ENCODE results near the gene RASSF3. TPM values are rescaled to one million over a fixed set of nuclear protein-coding genes. Genes with fewer than 3 reads are reported as not detected.
"Not testable (repeated sequence)": the region's sequence is repeated elsewhere in the genome, so short reads cannot be mapped to it uniquely, and the experiment has no call there.

The RASSF3 gene
- total RNA-seq, 2 donors from 2014 or later = 52.0 to 54.5 TPM

DNA sequence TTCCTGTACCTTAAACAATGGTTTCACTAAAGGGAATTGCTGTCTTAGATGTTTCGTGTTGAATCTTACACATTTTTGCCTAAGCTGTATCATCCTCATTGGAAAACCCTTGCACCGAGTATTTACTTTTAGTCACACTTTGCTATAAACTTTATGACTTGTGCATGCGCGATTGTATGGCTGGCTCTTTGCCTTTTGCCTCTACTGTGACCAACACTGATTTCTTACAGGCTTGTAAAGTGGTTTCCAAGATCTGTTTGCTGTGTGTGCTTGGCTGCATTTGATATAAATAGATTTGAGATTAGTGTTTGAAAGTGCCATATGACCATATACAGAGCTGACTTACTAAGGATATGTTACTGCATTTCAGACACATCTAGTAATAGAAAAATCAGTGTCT lies 40.5 kb downstream of the RASSF3 start:
- Mint-ChIP-seq H3K27me3 (ENCODE audit: insufficient read depth) (peaks cover 2% of the 10 kb centered on the region), H3K4me3 (no peak overlapping the region), H3K4me1 (peaks cover 13% of the 10 kb centered on the region), H3K36me3 (ENCODE audit: low read depth) (peaks cover 2% of the 10 kb centered on the region), H3K9me3 (no peaks in the 10 kb centered on the region), H3K27ac (no peak overlapping the region)
- Histone ChIP-seq H3K27me3 (ENCODE audit: control insufficient read depth, insufficient read depth, low read length, poor library complexity, severe bottlenecking) (peaks cover 6% of the 10 kb centered on the region), H3K4me1 (ENCODE audit: control insufficient read depth, insufficient read depth, low read length) (no peaks in the 10 kb centered on the region), H3K27ac (ENCODE audit: low read depth, low read length) (no peak overlapping the region), H3K36me3 (ENCODE audit: control insufficient read depth, insufficient read depth, low read length) (no peaks in the 10 kb centered on the region), H3K4me3 (ENCODE audit: low read length) (no peak overlapping the region), H3K9me3 (ENCODE audit: control insufficient read depth, low read length) (no peaks in the 10 kb centered on the region), H3K9ac (ENCODE audit: extremely low read depth, low read length, poor library complexity, severe bottlenecking) (no peak overlapping the region)
- 97 to 100% methylated on average over 2 to 4 of the region's 4 CpGs for WGBS, 2 experiments (ENCODE audit: insufficient coverage in 1 of 2, insufficient read length in 1 of 2)
- TF ChIP-seq, protein P1, sequence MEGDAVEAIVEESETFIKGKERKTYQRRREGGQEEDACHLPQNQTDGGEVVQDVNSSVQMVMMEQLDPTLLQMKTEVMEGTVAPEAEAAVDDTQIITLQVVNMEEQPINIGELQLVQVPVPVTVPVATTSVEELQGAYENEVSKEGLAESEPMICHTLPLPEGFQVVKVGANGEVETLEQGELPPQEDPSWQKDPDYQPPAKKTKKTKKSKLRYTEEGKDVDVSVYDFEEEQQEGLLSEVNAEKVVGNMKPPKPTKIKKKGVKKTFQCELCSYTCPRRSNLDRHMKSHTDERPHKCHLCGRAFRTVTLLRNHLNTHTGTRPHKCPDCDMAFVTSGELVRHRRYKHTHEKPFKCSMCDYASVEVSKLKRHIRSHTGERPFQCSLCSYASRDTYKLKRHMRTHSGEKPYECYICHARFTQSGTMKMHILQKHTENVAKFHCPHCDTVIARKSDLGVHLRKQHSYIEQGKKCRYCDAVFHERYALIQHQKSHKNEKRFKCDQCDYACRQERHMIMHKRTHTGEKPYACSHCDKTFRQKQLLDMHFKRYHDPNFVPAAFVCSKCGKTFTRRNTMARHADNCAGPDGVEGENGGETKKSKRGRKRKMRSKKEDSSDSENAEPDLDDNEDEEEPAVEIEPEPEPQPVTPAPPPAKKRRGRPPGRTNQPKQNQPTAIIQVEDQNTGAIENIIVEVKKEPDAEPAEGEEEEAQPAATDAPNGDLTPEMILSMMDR (conservative IDR thresholded peaks at IDR 0.05) = no peak
- no peak for DNase-seq

DNA sequence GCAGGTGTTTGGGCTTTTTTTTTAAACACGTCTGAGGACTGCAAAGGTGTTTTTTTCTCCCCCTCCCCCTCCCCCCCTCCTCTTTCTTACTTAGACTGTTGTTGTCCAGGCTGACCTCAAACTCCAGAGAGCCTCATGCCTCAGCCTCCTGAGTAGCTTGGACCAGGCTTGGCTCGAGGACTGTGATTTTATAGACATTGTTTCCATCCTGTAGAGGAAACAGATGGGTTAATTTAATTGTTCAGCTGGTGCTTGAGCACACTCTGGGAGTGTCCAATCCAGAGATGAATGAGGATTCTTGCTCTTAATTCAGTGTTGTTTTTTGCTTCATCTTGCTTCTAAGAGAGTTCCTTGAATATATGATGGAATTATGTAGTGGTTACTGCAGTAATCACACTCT lies 42.1 kb downstream of the RASSF3 start:
- Histone ChIP-seq H3K27ac (ENCODE audit: low read depth, low read length) (no peak overlapping the region), H3K4me1 (ENCODE audit: control insufficient read depth, insufficient read depth, low read length) (no peaks in the 10 kb centered on the region), H3K27me3 (ENCODE audit: control insufficient read depth, insufficient read depth, low read length, poor library complexity, severe bottlenecking) (peaks cover 11% of the 10 kb centered on the region), H3K9me3 (ENCODE audit: control insufficient read depth, low read length) (no peaks in the 10 kb centered on the region), H3K4me3 (ENCODE audit: low read length) (no peak overlapping the region), H3K36me3 (ENCODE audit: control insufficient read depth, insufficient read depth, low read length) (no peaks in the 10 kb centered on the region), H3K9ac (ENCODE audit: extremely low read depth, low read length, poor library complexity, severe bottlenecking) (no peak overlapping the region)
- 80 to 94% methylated on average over 1 to 2 of the region's 2 CpGs for WGBS, 2 experiments (ENCODE audit: insufficient coverage in 1 of 2, insufficient read length in 1 of 2)
- no peak overlapping the region for H3K27ac Mint-ChIP-seq
- peaks cover 4% of the 10 kb centered on the region for H3K27me3 Mint-ChIP-seq (ENCODE audit: insufficient read depth)
- peaks cover 21% of the 10 kb centered on the region for H3K4me1 Mint-ChIP-seq
- TF ChIP-seq, protein P1 (conservative IDR thresholded peaks at IDR 0.05) = no peak
- H3K9me3 Mint-ChIP-seq = no peaks in the 10 kb centered on the region
- DNase-seq = no peak
- H3K36me3 Mint-ChIP-seq (ENCODE audit: low read depth) = peaks cover 4% of the 10 kb centered on the region
- no peak overlapping the region for H3K4me3 Mint-ChIP-seq

DNA sequence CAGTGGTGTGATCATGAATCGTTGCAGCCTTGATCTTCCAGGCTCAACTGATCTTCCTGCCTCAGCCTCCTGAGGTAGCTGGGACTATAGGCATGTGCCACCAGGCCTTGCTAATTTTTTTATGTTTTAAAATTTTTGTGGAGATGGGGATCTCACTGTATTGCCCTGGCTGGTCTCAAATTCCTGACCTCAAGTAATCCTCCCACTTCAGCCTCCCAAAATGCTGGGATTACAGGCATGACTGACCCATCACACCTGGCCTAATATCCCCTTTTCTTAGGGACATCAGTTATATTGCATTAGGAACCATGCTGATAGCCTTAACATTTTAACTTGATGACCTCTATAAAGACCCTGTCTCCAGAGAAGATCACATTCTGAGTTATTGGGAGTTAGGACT lies 42.8 kb downstream of the RASSF3 start:
- peaks cover 4% of the 10 kb centered on the region for H3K27me3 Mint-ChIP-seq (ENCODE audit: insufficient read depth)
- H3K4me1 ChIP-seq (ENCODE audit: control insufficient read depth, insufficient read depth, low read length) = no peaks in the 10 kb centered on the region
- no peak overlapping the region for H3K4me3 ChIP-seq (ENCODE audit: low read length)
- WGBS, 2 experiments (ENCODE audit: insufficient coverage in 1 of 2, insufficient read length in 1 of 2) = 93% methylated on average over 1 of the region's 1 CpG; no CpG with 5 or more reads in 1 of the 2 experiments
- no peaks in the 10 kb centered on the region for H3K9me3 Mint-ChIP-seq
- H3K36me3 ChIP-seq (ENCODE audit: control insufficient read depth, insufficient read depth, low read length) = no peaks in the 10 kb centered on the region
- TF ChIP-seq, protein P1 (conservative IDR thresholded peaks at IDR 0.05) = no peak
- DNase-seq = no peak
- H3K27ac Mint-ChIP-seq = no peak overlapping the region
- no peak overlapping the region for H3K9ac ChIP-seq (ENCODE audit: extremely low read depth, low read length, poor library complexity, severe bottlenecking)
- H3K27ac ChIP-seq (ENCODE audit: low read depth, low read length) = no peak overlapping the region
- peaks cover 19% of the 10 kb centered on the region for H3K27me3 ChIP-seq (ENCODE audit: control insufficient read depth, insufficient read depth, low read length, poor library complexity, severe bottlenecking)
- no peaks in the 10 kb centered on the region for H3K9me3 ChIP-seq (ENCODE audit: control insufficient read depth, low read length)
- peaks cover 21% of the 10 kb centered on the region for H3K4me1 Mint-ChIP-seq
- peaks cover 12% of the 10 kb centered on the region for H3K36me3 Mint-ChIP-seq (ENCODE audit: low read depth)
- no peak overlapping the region for H3K4me3 Mint-ChIP-seq

DNA sequence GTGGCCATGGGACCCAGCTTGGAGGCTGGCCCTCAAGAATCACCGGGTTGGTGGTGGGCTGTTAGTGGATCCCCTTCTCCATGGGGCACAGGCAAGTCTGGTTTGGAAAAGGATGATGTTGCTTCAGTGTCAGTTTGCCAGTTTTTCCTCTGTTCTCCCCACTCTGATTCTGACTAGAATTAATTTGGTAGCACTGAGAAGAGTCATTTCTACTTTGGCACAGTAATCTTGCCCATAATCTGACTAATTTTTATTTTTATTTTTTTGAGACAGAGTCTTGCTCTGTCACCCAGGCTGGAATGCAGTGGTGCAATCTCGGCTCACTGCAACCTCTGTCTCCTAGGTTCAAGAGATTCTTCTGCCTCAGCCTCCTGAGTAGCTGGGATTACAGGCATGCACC lies 43.6 kb downstream of the RASSF3 start:
- Mint-ChIP-seq H3K4me1 (peaks cover 23% of the 10 kb centered on the region), H3K36me3 (ENCODE audit: low read depth) (peaks cover 14% of the 10 kb centered on the region)
- H3K4me3 Mint-ChIP-seq; H3K4me1 ChIP-seq (ENCODE audit: control insufficient read depth, insufficient read depth, low read length); H3K9me3 ChIP-seq (ENCODE audit: control insufficient read depth, low read length); H3K27ac Mint-ChIP-seq; DNase-seq; H3K27ac ChIP-seq (ENCODE audit: low read depth, low read length); H3K9ac ChIP-seq (ENCODE audit: extremely low read depth, low read length, poor library complexity, severe bottlenecking); H3K27me3 Mint-ChIP-seq (ENCODE audit: insufficient read depth); H3K36me3 ChIP-seq (ENCODE audit: control insufficient read depth, insufficient read depth, low read length); H3K4me3 ChIP-seq (ENCODE audit: low read length); H3K9me3 Mint-ChIP-seq: not testable (repeated sequence)
- H3K27me3 ChIP-seq (ENCODE audit: control insufficient read depth, insufficient read depth, low read length, poor library complexity, severe bottlenecking) = peaks cover 21% of the 10 kb centered on the region
- 87% methylated on average over 2 of the region's 2 CpGs; no CpG with 5 or more reads in 1 of the 2 experiments for WGBS, 2 experiments (ENCODE audit: insufficient coverage in 1 of 2, insufficient read length in 1 of 2)

Data from endodermal cell (in vitro differentiated cells).